Measurements from ENCODE around the gene M1AP. TPM values are rescaled to one million over a fixed set of nuclear protein-coding genes. Genes with fewer than 3 reads are reported as not detected.
A peak's percentile ranks its signal among the peaks of the same experiment; 100 is the strongest.

M1AP gene
- total RNA-seq, 4 donors from 2014 or later, result 0.19 TPM; not detected in 3

GRCh38 chr2:74573747-74574562 lies 74.2 kb downstream of the M1AP start:
- no peak for DNase-seq
- WGBS, 2 donors, result 40 to 45% methylated on average over 7 of the region's 7 CpGs
- Histone ChIP-seq H3K4me1 (no peaks in the 10 kb centered on the region), H3K27ac (peak overlapping the region in 2 of 4 donors; percentile 1), H3K4me3 (no peak overlapping the region), H3K9me3 (no peaks in the 10 kb centered on the region), H3K36me3 (no peaks in the 10 kb centered on the region), H3K27me3 (peaks cover 0 to 9% (median 0%) of the 10 kb centered on the region in 4 donors)
- TF ChIP-seq CTCF (IDR thresholded peaks at IDR 0.05) (no peak), POLR2A (IDR thresholded peaks at IDR 0.05) (no peak)
- intact Hi-C loops (cut with DNase I), result no loop called here

- H3K4me3 ChIP-seq, result no peak overlapping the region
- intact Hi-C loops (cut with DNase I), result no loop called here
- no peaks in the 10 kb centered on the region for H3K4me1 ChIP-seq
- no peaks in the 10 kb centered on the region for H3K9me3 ChIP-seq
- TF ChIP-seq CTCF (IDR thresholded peaks at IDR 0.05) (no peak), POLR2A (IDR thresholded peaks at IDR 0.05) (no peak)
- no peak overlapping the region for H3K27ac ChIP-seq
- peaks cover 0 to 16% (median 0%) of the 10 kb centered on the region in 4 donors for H3K27me3 ChIP-seq
- WGBS, 2 donors, result 71 to 80% methylated on average over 3 of the region's 3 CpGs
- no peak for DNase-seq
- no peaks in the 10 kb centered on the region for H3K36me3 ChIP-seq
These were observed 75.8 kb downstream of the M1AP start for GRCh38 chr2:74572178-74572925.

- Histone ChIP-seq H3K4me3 (no peak overlapping the region), H3K9me3 (no peaks in the 10 kb centered on the region), H3K36me3 (no peaks in the 10 kb centered on the region), H3K27ac (no peak overlapping the region), H3K27me3 (peaks cover 0 to 17% (median 0%) of the 10 kb centered on the region in 4 donors), H3K4me1 (no peaks in the 10 kb centered on the region)
- intact Hi-C loops (cut with DNase I), result no loop called here
- TF ChIP-seq CTCF (IDR thresholded peaks at IDR 0.05) (no peak), POLR2A (IDR thresholded peaks at IDR 0.05) (no peak)
- WGBS, 2 donors, result 60 to 72% methylated on average over 1 of the region's 1 CpG
- DNase-seq, result no peak
These were observed 77.1 kb downstream of the M1AP start for GRCh38 chr2:74571058-74571457.

GRCh38 chr2:74569686-74570085 lies 78.4 kb downstream of the M1AP start:
- Histone ChIP-seq H3K27ac (no peak overlapping the region), H3K9me3 (no peaks in the 10 kb centered on the region), H3K27me3 (peaks cover 0 to 15% (median 0%) of the 10 kb centered on the region in 4 donors), H3K4me1 (no peaks in the 10 kb centered on the region), H3K4me3 (no peak overlapping the region), H3K36me3 (no peaks in the 10 kb centered on the region)
- intact Hi-C loops (cut with DNase I), result no loop called here
- DNase-seq, result no peak
- TF ChIP-seq POLR2A (IDR thresholded peaks at IDR 0.05) (no peak), CTCF (IDR thresholded peaks at IDR 0.05) (no peak)
- 83 to 95% methylated on average over 1 of the region's 1 CpG for WGBS, 2 donors

GRCh38 chr2:74567881-74568280 lies 80.2 kb downstream of the M1AP start:
- Histone ChIP-seq H3K27me3 (peaks cover 0 to 30% (median 0%) of the 10 kb centered on the region in 4 donors), H3K4me1 (no peaks in the 10 kb centered on the region), H3K9me3 (no peaks in the 10 kb centered on the region), H3K36me3 (no peaks in the 10 kb centered on the region), H3K4me3 (no peak overlapping the region), H3K27ac (no peak overlapping the region)
- WGBS, 2 donors, result 63 to 67% methylated on average over 5 of the region's 5 CpGs
- intact Hi-C loops (cut with DNase I), result no loop called here
- no peak for TF ChIP-seq CTCF (IDR thresholded peaks at IDR 0.05)
- no peak for TF ChIP-seq POLR2A (IDR thresholded peaks at IDR 0.05)
- DNase-seq, result no peak

All from esophagus squamous epithelium (tissue), 5 donors.